Endodermal cell (in vitro differentiated cells): Measurements from ENCODE around the gene PTPN12. TPM values are rescaled to one million over a fixed set of nuclear protein-coding genes. Genes with fewer than 3 reads are reported as not detected.

Experiments used
- DNase-seq: peaks from one replicate; pipeline ENCODE4 v3.0.0-alpha.2; 2017
- H3K27ac ChIP-seq: 2 replicates; pipeline ENCODE4 v1.5.1; 2013; ENCODE audit warnings: mild to moderate bottlenecking, low read depth, low read length, moderate library complexity
- H3K27me3 ChIP-seq: 2 replicates; pipeline ENCODE4 v1.6.1; 2013; ENCODE audit warnings: mild to moderate bottlenecking, low read length, moderate library complexity; ENCODE audit not compliant: insufficient read depth, control insufficient read depth, poor library complexity, severe bottlenecking
- H3K36me3 ChIP-seq: 2 replicates; pipeline ENCODE4 v1.7.0; 2013; ENCODE audit warnings: mild to moderate bottlenecking, low read length, moderate library complexity; ENCODE audit not compliant: control insufficient read depth, insufficient read depth
- H3K4me1 ChIP-seq: one replicate; pipeline ENCODE4 v1.7.0; 2013; ENCODE audit warnings: low read length; ENCODE audit not compliant: control insufficient read depth, insufficient read depth
- H3K4me3 ChIP-seq: 2 replicates; pipeline ENCODE4 v1.5.1; 2013; ENCODE audit warnings: mild to moderate bottlenecking, low read length, moderate library complexity
- H3K9ac ChIP-seq: 2 replicates; pipeline ENCODE4 v1.6.1; 2013; ENCODE audit warnings: mild to moderate bottlenecking, low read length, moderate library complexity; ENCODE audit not compliant: poor library complexity, severe bottlenecking; ENCODE audit errors: extremely low read depth
- H3K9me3 ChIP-seq: 2 replicates; pipeline ENCODE4 v1.6.1; 2013; ENCODE audit warnings: mild to moderate bottlenecking, low read length, moderate library complexity; ENCODE audit not compliant: control insufficient read depth
- H3K27ac Mint-ChIP-seq: 2 replicates; pipeline ENCODE4 v1.8.0; 2020; ENCODE audit warnings: mixed read lengths
- H3K27me3 Mint-ChIP-seq: 2 replicates; pipeline ENCODE4 v1.8.0; 2021; ENCODE audit warnings: mild to moderate bottlenecking, mixed read lengths; ENCODE audit not compliant: insufficient read depth
- H3K36me3 Mint-ChIP-seq: 2 replicates; pipeline ENCODE4 v1.8.0; 2020; ENCODE audit warnings: low read depth, mixed read lengths
- H3K4me1 Mint-ChIP-seq: 2 replicates; pipeline ENCODE4 v1.8.0; 2020; ENCODE audit warnings: mixed read lengths
- H3K4me3 Mint-ChIP-seq: 2 replicates; pipeline ENCODE4 v1.8.0; 2020; ENCODE audit warnings: mild to moderate bottlenecking, moderate library complexity, mixed read lengths
- H3K9me3 Mint-ChIP-seq: 2 replicates; pipeline ENCODE4 v1.8.0; 2020; ENCODE audit warnings: mild to moderate bottlenecking, mixed read lengths
- WGBS, 2 experiments: methylation state at CpG; one replicate each; pipeline versions ENCODE4 v1.1.5 to v1.1.7; 2013; ENCODE audit warnings: missing lambda C conversion rate in 2 of 2, mixed read lengths in 1 of 2; ENCODE audit not compliant: insufficient coverage in 1 of 2, insufficient read length in 1 of 2; 5-methylcytosine and 5-hydroxymethylcytosine counted together
- total RNA-seq, 2 donors: library from RNA; stranded (reverse); fragmentation: NEBNext Ultra II Directional in 1 of 2; extraction: Animal tissue kit (Norgen Biotek cat#: 25700) in 1 of 2; gene quantifications; 2 replicates in 1 of 2; 3 replicates in 1 of 2; pipeline ENCODE4 v1.2.1, GENCODE V29; 2021
- TF ChIP-seq, protein P1 (sequence below): fragments of 200-600 bp; sonication (generic); conservative IDR thresholded peaks from 2 replicates; pipeline ENCODE4 v1.5.0; 2021; ENCODE audit warnings: antibody characterized with exemption, mild to moderate bottlenecking

Gene PTPN12
- total RNA-seq, 2 donors from 2014 or later: 147 to 158 TPM

DNA sequence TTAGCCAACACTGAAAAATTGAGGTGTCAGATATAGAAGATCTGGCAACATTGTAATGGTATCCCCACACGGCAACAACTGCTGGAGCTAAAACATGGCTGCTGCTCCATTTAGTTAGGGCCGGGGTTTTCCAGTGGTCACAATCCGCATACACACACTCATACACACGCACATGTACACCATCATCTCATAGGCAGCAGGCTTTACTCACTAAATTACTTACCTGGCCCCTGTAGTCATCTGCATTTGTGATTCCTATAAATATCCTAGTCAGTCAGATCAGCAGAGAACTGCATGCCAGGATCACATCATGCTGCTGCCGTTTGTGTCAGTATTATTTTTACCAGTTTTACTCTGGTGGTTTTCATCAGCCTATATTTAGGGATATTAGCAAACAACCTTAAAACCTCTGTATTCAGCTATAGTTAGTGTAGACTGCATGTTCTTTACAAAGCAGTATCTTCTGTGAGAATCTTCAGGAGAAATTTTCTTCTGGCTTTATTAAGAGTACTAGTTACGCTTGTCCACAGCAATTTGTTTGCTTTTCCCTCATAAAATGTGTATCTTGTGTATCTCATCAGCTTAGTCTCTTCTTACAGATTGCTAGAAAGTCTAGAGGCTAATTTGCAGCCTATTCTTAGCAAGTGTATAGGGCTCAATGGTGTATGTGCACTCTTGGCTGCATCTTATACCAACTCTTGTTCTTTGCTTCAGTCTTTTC lies 38.3 kb upstream of the PTPN12 start:
- no peak for DNase-seq
- WGBS, 2 experiments: 93 to 96% methylated on average over 6 of the region's 6 CpGs
- H3K36me3 ChIP-seq: no peaks in the 10 kb centered on the region
- Mint-ChIP-seq H3K27me3 (no peaks in the 10 kb centered on the region), H3K4me3 (no peak overlapping the region), H3K27ac (no peak overlapping the region), H3K4me1 (no peaks in the 10 kb centered on the region), H3K36me3 (no peaks in the 10 kb centered on the region), H3K9me3 (peaks cover 10% of the 10 kb centered on the region)
- no peak overlapping the region for H3K4me3 ChIP-seq
- peaks cover 9% of the 10 kb centered on the region for H3K9me3 ChIP-seq
- H3K27ac ChIP-seq: no peak overlapping the region
- H3K9ac ChIP-seq: no peak overlapping the region
- no peaks in the 10 kb centered on the region for H3K4me1 ChIP-seq
- H3K27me3 ChIP-seq: no peaks in the 10 kb centered on the region
- TF ChIP-seq, protein P1, sequence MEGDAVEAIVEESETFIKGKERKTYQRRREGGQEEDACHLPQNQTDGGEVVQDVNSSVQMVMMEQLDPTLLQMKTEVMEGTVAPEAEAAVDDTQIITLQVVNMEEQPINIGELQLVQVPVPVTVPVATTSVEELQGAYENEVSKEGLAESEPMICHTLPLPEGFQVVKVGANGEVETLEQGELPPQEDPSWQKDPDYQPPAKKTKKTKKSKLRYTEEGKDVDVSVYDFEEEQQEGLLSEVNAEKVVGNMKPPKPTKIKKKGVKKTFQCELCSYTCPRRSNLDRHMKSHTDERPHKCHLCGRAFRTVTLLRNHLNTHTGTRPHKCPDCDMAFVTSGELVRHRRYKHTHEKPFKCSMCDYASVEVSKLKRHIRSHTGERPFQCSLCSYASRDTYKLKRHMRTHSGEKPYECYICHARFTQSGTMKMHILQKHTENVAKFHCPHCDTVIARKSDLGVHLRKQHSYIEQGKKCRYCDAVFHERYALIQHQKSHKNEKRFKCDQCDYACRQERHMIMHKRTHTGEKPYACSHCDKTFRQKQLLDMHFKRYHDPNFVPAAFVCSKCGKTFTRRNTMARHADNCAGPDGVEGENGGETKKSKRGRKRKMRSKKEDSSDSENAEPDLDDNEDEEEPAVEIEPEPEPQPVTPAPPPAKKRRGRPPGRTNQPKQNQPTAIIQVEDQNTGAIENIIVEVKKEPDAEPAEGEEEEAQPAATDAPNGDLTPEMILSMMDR: no peak

DNA sequence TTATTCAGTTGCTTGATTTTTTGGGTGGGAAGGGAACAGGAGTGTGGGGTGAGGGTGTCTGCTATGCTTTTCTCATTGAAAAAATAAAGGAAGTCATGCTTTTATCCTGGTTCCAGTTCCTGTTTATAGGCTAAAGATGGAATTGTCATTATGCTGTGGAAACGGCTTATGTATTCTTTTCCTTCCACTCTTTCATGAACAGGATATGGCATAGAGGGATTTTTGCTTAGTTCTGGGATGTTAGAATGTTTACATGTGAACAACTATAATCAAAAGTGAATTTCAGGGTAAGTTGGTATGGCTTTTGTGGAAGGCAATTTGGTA lies 35.9 kb upstream of the PTPN12 start:
- Histone ChIP-seq H3K27me3 (no peaks in the 10 kb centered on the region), H3K36me3 (no peaks in the 10 kb centered on the region), H3K9ac (no peak overlapping the region), H3K4me3 (no peak overlapping the region), H3K9me3 (no peaks in the 10 kb centered on the region), H3K4me1 (no peaks in the 10 kb centered on the region), H3K27ac (no peak overlapping the region)
- Mint-ChIP-seq H3K9me3 (no peaks in the 10 kb centered on the region), H3K36me3 (no peaks in the 10 kb centered on the region), H3K27me3 (no peaks in the 10 kb centered on the region), H3K4me1 (no peaks in the 10 kb centered on the region), H3K27ac (no peak overlapping the region), H3K4me3 (no peak overlapping the region)
- 87% methylated on average over 1 of the region's 1 CpG; no CpG with 5 or more reads in 1 of the 2 experiments for WGBS, 2 experiments
- DNase-seq: no peak
- TF ChIP-seq, protein P1: no peak

DNA sequence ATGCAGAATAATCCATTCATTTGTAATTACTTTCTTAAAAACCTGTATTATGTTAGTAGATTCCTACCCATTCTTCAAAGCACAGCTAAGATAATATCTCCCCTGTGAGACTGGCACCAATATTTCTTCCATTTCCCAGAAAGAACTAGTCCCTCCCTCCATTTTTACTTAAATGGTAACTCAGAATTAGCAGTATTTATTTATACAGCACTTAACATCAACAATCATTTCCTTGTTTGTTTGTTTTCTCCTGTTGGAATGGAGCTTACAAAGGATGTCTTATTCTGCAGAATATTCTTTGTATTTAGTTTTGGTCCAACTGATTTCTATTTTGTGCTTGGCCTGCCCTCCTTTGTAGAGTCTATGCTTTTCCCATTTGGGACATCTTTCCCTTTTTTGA lies 32.1 kb upstream of the PTPN12 start:
- H3K9me3 Mint-ChIP-seq: peaks cover 19% of the 10 kb centered on the region

More for the DNA sequence above, 32.1 kb upstream of the PTPN12 start:
- no peaks in the 10 kb centered on the region for H3K27me3 Mint-ChIP-seq
- H3K4me1 ChIP-seq: no peaks in the 10 kb centered on the region
- H3K4me1 Mint-ChIP-seq: no peaks in the 10 kb centered on the region
- H3K27ac Mint-ChIP-seq: no peak overlapping the region
- H3K36me3 ChIP-seq: no peaks in the 10 kb centered on the region
- H3K4me3 Mint-ChIP-seq: no peak overlapping the region
- no peaks in the 10 kb centered on the region for H3K9me3 ChIP-seq
- H3K9ac ChIP-seq: no peak overlapping the region
- no peaks in the 10 kb centered on the region for H3K27me3 ChIP-seq
- DNase-seq: no peak
- H3K4me3 ChIP-seq: no peak overlapping the region
- no peaks in the 10 kb centered on the region for H3K36me3 Mint-ChIP-seq
- TF ChIP-seq, protein P1: no peak
- H3K27ac ChIP-seq: no peak overlapping the region
